ENCODE results near the gene PIGQ. TPM values are rescaled to one million over a fixed set of nuclear protein-coding genes. Genes with fewer than 3 reads are reported as not detected.

PIGQ gene
- total and polyA plus RNA-seq, 2 experiments from 2014 or later = 30.2 to 62.3 TPM

DNA sequence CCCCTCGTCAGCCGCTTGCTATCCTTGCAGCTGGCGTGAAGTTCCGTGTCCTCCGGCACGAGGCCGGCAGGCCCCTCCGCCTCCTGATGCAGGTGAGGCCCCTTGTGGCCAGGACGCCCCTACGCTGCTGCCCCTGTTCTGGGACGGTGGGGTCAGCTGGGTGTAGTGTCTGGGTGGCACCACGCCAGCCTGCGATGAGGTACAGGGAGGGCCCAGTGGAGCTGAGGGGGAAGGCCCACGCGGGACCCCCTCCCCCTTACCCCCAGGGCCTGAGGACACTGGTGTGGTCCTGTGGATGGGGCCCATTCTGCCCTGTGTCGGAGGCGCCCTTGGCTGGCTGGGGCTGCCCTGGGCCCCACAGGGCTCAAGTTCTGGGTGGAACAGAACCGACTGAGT lies 12.4 kb downstream of the PIGQ start:
- Mint-ChIP-seq H3K27ac (no peak overlapping the region), H3K9me3 (no peaks in the 10 kb centered on the region; the same call in 2 of the 3 replicates), H3K27me3 (ENCODE audit: insufficient read depth, low read depth, poor library complexity) (peaks cover 17% of the 10 kb centered on the region), H3K36me3 (ENCODE audit: low read depth) (no peaks in the 10 kb centered on the region), H3K4me3 (no peak overlapping the region), H3K4me1 (peaks cover 4% of the 10 kb centered on the region; the same call in 2 of the 3 replicates)
- Histone ChIP-seq H3K4me3 (no peak overlapping the region), H3K9me2 (ENCODE audit: insufficient read depth) (no peaks in the 10 kb centered on the region), H3F3A (replicated peaks; ENCODE audit: low read depth) (peaks cover 10% of the 10 kb centered on the region; the same call in 1 of the 2 replicates), H3K4me1 (ENCODE audit: insufficient read depth) (peaks cover 5% of the 10 kb centered on the region; the same call in 1 of the 2 replicates), H3K27me3 (ENCODE audit: insufficient read depth) (peaks cover 20% of the 10 kb centered on the region), H4K20me1 (replicated peaks; ENCODE audit: insufficient read depth) (peaks cover under 1% of the 10 kb centered on the region; the same call in 1 of the 2 replicates), H3K27ac (ENCODE audit: low read depth) (no peak overlapping the region), H2AFZ (no peak overlapping the region), H3K36me3 (ENCODE audit: insufficient read depth) (no peaks in the 10 kb centered on the region), H3K4me2 (no peak overlapping the region), H3K79me2 (replicated peaks; ENCODE audit: insufficient read depth) (no peaks in the 10 kb centered on the region)
- ATAC-seq (no peak), DNase-seq (ENCODE audit: low spot score) (peak; percentile 26)
- TF ChIP-seq EZH2 (IDR thresholded peaks at IDR 0.05; ENCODE audit: low read depth, unreplicated experiment) (no peak), NANOG (IDR thresholded peaks at IDR 0.05; ENCODE audit: borderline replicate concordance) (no peak), ZNF114 (CRISPR knock-in tag; IDR thresholded peaks at IDR 0.05) (no peak), JUNB (IDR thresholded peaks at IDR 0.05; ENCODE audit: unreplicated experiment) (no peak), POLR2AphosphoS5 (IDR thresholded peaks at IDR 0.05; ENCODE audit: low read depth) (no peak), ZNF331 (CRISPR knock-in tag; IDR thresholded peaks at IDR 0.05; ENCODE audit: low read depth) (no peak), EZH2phosphoT487 (IDR thresholded peaks at IDR 0.05; ENCODE audit: unreplicated experiment) (no peak)
- TF ChIP-seq, protein P1, sequence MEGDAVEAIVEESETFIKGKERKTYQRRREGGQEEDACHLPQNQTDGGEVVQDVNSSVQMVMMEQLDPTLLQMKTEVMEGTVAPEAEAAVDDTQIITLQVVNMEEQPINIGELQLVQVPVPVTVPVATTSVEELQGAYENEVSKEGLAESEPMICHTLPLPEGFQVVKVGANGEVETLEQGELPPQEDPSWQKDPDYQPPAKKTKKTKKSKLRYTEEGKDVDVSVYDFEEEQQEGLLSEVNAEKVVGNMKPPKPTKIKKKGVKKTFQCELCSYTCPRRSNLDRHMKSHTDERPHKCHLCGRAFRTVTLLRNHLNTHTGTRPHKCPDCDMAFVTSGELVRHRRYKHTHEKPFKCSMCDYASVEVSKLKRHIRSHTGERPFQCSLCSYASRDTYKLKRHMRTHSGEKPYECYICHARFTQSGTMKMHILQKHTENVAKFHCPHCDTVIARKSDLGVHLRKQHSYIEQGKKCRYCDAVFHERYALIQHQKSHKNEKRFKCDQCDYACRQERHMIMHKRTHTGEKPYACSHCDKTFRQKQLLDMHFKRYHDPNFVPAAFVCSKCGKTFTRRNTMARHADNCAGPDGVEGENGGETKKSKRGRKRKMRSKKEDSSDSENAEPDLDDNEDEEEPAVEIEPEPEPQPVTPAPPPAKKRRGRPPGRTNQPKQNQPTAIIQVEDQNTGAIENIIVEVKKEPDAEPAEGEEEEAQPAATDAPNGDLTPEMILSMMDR (conservative IDR thresholded peaks at IDR 0.05; ENCODE audit: low read depth in 2 of 2) = 0 out of 4 replicates have a peak, but pooled peaks of 1 of the 2 experiments have one; percentile 3
- TF ChIP-seq, protein P2, sequence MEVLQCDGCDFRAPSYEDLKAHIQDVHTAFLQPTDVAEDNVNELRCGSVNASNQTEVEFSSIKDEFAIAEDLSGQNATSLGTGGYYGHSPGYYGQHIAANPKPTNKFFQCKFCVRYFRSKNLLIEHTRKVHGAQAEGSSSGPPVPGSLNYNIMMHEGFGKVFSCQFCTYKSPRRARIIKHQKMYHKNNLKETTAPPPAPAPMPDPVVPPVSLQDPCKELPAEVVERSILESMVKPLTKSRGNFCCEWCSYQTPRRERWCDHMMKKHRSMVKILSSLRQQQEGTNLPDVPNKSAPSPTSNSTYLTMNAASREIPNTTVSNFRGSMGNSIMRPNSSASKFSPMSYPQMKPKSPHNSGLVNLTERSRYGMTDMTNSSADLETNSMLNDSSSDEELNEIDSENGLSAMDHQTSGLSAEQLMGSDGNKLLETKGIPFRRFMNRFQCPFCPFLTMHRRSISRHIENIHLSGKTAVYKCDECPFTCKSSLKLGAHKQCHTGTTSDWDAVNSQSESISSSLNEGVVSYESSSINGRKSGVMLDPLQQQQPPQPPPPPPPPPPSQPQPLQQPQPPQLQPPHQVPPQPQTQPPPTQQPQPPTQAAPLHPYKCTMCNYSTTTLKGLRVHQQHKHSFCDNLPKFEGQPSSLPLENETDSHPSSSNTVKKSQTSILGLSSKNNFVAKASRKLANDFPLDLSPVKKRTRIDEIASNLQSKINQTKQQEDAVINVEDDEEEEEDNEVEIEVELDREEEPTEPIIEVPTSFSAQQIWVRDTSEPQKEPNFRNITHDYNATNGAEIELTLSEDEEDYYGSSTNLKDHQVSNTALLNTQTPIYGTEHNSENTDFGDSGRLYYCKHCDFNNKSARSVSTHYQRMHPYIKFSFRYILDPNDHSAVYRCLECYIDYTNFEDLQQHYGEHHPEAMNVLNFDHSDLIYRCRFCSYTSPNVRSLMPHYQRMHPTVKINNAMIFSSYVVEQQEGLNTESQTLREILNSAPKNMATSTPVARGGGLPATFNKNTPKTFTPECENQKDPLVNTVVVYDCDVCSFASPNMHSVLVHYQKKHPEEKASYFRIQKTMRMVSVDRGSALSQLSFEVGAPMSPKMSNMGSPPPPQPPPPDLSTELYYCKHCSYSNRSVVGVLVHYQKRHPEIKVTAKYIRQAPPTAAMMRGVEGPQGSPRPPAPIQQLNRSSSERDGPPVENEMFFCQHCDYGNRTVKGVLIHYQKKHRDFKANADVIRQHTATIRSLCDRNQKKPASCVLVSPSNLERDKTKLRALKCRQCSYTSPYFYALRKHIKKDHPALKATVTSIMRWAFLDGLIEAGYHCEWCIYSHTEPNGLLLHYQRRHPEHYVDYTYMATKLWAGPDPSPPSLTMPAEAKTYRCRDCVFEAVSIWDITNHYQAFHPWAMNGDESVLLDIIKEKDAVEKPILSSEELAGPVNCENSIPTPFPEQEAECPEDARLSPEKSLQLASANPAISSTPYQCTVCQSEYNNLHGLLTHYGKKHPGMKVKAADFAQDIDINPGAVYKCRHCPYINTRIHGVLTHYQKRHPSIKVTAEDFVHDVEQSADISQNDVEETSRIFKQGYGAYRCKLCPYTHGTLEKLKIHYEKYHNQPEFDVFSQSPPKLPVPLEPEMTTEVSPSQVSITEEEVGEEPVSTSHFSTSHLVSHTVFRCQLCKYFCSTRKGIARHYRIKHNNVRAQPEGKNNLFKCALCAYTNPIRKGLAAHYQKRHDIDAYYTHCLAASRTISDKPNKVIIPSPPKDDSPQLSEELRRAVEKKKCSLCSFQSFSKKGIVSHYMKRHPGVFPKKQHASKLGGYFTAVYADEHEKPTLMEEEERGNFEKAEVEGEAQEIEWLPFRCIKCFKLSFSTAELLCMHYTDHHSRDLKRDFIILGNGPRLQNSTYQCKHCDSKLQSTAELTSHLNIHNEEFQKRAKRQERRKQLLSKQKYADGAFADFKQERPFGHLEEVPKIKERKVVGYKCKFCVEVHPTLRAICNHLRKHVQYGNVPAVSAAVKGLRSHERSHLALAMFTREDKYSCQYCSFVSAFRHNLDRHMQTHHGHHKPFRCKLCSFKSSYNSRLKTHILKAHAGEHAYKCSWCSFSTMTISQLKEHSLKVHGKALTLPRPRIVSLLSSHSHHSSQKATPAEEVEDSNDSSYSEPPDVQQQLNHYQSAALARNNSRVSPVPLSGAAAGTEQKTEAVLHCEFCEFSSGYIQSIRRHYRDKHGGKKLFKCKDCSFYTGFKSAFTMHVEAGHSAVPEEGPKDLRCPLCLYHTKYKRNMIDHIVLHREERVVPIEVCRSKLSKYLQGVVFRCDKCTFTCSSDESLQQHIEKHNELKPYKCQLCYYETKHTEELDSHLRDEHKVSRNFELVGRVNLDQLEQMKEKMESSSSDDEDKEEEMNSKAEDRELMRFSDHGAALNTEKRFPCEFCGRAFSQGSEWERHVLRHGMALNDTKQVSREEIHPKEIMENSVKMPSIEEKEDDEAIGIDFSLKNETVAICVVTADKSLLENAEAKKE (CRISPR knock-in tag; IDR thresholded peaks at IDR 0.05) = no peak

Measured in GM23338 (cell line).